ENCODE results near the gene HPN. TPM values are rescaled to one million over a fixed set of nuclear protein-coding genes. Genes with fewer than 3 reads are reported as not detected.

Gene HPN
- polyA plus RNA-seq, 6 donors from 2014 or later = not detected

Other genes with a start within 250 kb of the HPN start
- 1 to 10 TPM in 5 of 6 donors, not detected in 1; 2.9 to 8.2 (median 4.9) TPM for gene ZNF30, start 114.8 kb upstream of the HPN start, polyA plus RNA-seq (ENCODE audit: low read depth in 6 of 6)
- 10 to 100 TPM in 2 of 6 donors, 1 to 10 TPM in 4; 6.7 to 14.7 (median 8.8) TPM for gene ZNF792, start 77.5 kb upstream of the HPN start, polyA plus RNA-seq (ENCODE audit: low read depth in 6 of 6)
- 10 to 100 TPM; 10.4 to 29.3 (median 12.3) TPM for gene GRAMD1A, start 41.4 kb upstream of the HPN start, polyA plus RNA-seq (ENCODE audit: low read depth in 6 of 6)
- under 1 TPM in 4 of 6 donors, not detected in 2; 0.06 to 0.36 (median 0.28) TPM for gene SCN1B, start 11.3 kb upstream of the HPN start, polyA plus RNA-seq (ENCODE audit: low read depth in 6 of 6)
- not detected for gene FXYD3, start 74.1 kb downstream of the HPN start, polyA plus RNA-seq (ENCODE audit: low read depth in 6 of 6)
- gene LGI4, start 93.3 kb downstream of the HPN start, polyA plus RNA-seq (ENCODE audit: low read depth in 6 of 6) = not detected
- 1 to 10 TPM; 1.0 to 2.7 (median 1.2) TPM for gene FXYD1, start 97.1 kb downstream of the HPN start, polyA plus RNA-seq (ENCODE audit: low read depth in 6 of 6)
- 1 to 10 TPM; 2.0 to 4.5 (median 3.4) TPM for gene FXYD7, start 101.5 kb downstream of the HPN start, polyA plus RNA-seq (ENCODE audit: low read depth in 6 of 6)
- 100 to 1,000 TPM; 290 to 440 (median 351) TPM for gene FXYD5, start 113.0 kb downstream of the HPN start, polyA plus RNA-seq (ENCODE audit: low read depth in 6 of 6)
- not detected for gene FAM187B, start 187.0 kb downstream of the HPN start, polyA plus RNA-seq (ENCODE audit: low read depth in 6 of 6)
- gene LSR, start 207.3 kb downstream of the HPN start, polyA plus RNA-seq (ENCODE audit: low read depth in 6 of 6) = 10 to 100 TPM; 11.7 to 46.3 (median 34.8) TPM
- 10 to 100 TPM in 4 of 6 donors, 1 to 10 TPM in 2; 1.9 to 15.5 (median 10.4) TPM for gene USF2, start 227.2 kb downstream of the HPN start, polyA plus RNA-seq (ENCODE audit: low read depth in 6 of 6)
- gene HAMP, start 240.8 kb downstream of the HPN start, polyA plus RNA-seq (ENCODE audit: low read depth in 6 of 6) = under 1 TPM in 1 of 6 donors, not detected in 5; 0.12 TPM

Measured in naive B cell (primary cell).